ENCODE data around the gene RC3H2.
A peak's percentile ranks its signal among the peaks of the same experiment; 100 is the strongest.

- no peak for TF ChIP-seq CTCF (IDR thresholded peaks at IDR 0.05; ENCODE audit: extremely low read depth in 1 of 2, insufficient read depth in 1 of 2, low read depth in 1 of 2, low read length in 2 of 2)
- peak; percentile 86 for TF ChIP-seq POLR2A (IDR thresholded peaks at IDR 0.05; ENCODE audit: low read depth, low read length)
- no peak for TF ChIP-seq EZH2 (IDR thresholded peaks at IDR 0.05; ENCODE audit: borderline replicate concordance, low read depth, low read length, severe bottlenecking)
- peak; percentile 53 for TF ChIP-seq MYC (IDR thresholded peaks at IDR 0.05; ENCODE audit: low read depth, low read length)
- peak; percentile 96 for TF ChIP-seq POLR2AphosphoS5 (IDR thresholded peaks at IDR 0.05; ENCODE audit: insufficient read depth, low read depth, low read length)
- peak; percentile 100 for TF ChIP-seq GATA2 (IDR thresholded peaks at IDR 0.05; ENCODE audit: insufficient read depth, insufficient read length, low read depth, low read length)
These were observed 85.2 kb downstream of the RC3H2 start for GRCh38 chr9:122819791-122820489.

All from endothelial cell of umbilical vein (primary cell).